Ureter (tissue), 1 donor: ENCODE data around the gene SPON1. TPM values are rescaled to one million over a fixed set of nuclear protein-coding genes. Genes with fewer than 3 reads are reported as not detected.
"Not testable (repeated sequence)": the region's sequence is repeated elsewhere in the genome, so short reads cannot be mapped to it uniquely, and the experiment has no call there.

Experiments
- DNase-seq: peaks from one replicate; pipeline ENCODE4 v3.0.0-alpha.2; 2020; ENCODE audit warnings: low spot score
- total RNA-seq: library from RNA; stranded (reverse); gene quantifications from one replicate; pipeline ENCODE4 v1.2.4, GENCODE V29; 2023
- donor health status: DM: yes; HTN: yes; CAD: no.

Gene SPON1
- total RNA-seq, 1 donor from 2014 or later: 37.1 TPM

DNA sequence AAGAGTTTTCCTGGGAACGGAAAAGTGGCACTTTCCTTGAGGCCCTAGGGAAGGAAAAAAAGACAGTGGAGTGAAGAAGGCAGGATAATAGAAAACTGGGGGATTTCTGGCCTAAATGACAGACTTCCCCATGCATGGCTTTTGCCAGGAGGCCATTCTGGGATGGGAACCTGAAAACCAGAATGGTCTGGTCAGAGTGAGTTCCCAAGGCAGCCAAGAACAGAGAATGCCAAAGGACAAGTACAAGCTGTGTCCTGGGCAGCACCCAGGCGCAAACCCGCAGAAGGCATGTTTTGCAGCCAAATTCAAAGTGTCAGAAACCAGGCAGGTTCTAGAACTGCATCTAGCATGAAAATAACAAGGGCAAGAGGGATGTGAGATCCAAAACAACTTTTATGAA lies 162.4 kb downstream of the SPON1 start:
- no peak for DNase-seq

DNA sequence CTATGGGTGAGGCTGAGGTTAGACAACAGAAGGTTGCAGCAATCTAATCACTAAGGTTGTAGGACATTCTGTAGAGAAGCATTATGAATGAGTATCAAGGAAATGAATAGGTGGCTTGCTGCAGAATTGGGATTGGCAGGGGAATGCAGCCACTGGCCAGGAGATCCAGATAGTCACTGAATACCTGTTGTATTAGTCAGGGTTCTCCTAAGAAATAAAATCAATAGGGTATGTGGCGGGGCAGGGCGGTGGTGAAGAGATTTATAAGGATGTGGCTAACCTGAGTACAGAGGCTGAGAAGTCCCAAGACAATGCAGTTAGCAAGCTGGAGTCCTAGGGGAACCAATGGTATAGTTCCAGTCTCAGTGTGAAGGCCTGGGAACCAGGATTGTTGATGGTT lies 163.0 kb downstream of the SPON1 start:
- DNase-seq: no peak

DNA sequence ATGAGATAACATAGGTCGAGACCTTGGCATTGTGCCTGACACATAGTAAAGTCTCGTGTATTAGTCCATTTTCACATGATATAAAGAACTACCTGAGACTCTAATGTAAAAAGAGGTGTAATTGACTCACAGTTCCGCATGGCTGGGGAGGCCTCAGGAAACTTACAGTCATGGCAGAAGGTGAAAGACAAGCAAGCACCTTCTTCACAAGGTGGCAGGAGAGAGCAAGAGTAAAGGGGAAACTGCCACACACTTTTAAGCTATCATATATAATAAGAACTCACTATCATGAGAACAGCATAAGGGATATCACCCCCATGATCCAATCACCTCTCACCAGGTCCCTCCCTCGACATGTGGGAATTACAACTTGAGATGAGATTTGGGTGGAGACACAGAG lies 165.2 kb downstream of the SPON1 start:
- no peak for DNase-seq

DNA sequence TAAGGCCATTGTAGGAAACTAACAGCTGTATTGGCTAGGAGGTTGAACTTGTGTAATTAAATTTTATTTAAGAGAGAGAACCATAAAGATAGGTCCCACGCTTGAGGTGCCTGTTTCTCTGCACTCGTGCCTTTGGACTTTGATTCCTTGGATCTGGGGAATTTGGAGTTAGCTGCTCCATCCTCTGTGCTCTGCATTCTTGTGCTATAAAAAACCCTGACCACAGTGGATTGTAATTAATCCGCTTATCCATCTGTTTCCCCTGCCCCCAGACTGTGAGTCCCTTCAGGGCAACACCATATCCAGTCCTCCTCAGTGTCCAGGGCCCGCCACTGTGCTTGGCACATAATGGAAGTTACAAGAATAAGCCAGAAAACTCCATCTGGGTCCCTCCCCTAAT lies 169.8 kb downstream of the SPON1 start:
- DNase-seq: no peak

DNA sequence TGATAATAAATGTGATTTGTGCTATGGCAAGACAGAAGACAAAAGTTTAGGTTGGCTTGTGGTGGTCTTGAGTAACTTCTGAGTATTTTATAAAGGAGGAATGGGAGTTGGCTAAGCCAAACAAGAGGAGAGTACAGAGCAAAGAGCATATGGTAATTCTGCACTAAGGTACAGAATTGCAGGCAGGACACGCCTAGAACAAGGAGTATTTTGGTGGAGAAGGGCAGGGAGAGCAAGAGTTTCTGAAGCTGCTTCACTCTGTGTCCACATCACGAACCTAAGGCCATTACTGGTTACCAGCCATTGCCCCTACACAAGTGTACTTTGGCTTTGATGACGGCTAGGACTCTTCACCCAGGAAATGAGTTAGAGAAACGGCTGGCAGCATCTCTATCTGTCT lies 170.9 kb downstream of the SPON1 start:
- DNase-seq: no peak

DNA sequence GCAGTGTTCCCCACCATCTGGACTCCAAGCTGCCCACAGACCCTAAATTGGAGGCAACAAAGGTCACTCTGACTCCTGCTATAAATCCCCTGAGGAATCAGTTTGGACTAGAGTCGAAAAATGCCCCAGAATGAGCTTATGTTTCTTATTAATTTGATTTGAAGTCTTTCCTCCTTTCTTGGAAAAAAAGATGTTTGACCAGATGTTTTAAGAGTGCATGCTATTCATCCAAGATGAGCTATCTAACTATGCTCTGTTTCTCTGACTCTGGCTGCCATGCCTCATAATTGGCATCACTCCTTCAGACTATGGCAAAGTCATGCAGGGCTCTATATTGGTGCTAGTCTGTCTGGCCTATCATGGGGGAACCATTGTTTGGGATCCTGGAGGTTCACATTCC lies 174.0 kb downstream of the SPON1 start:
- no peak for DNase-seq

DNA sequence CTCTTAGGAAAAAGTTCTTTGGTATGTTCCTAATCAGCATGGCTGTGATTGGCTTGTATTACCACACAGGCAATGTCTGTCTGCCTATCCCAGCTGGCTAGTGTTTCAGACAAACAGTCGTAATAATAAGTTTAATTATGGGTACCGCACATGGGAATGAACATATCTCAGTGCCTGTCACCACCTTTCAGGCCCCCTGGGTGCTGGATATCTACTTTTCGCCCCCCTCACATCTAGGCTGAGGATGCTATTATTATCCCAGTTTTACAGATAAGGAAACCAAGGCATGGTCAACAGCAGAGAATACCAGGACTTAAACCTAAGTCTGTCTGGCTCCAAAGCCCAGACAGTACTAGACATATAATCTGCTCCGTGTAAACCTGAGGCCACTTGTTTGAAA lies 174.8 kb downstream of the SPON1 start:
- DNase-seq: no peak

- no peak for DNase-seq
These were observed 178.5 kb downstream of the SPON1 start for GRCh38 chr11:14140991-14141390.

DNA sequence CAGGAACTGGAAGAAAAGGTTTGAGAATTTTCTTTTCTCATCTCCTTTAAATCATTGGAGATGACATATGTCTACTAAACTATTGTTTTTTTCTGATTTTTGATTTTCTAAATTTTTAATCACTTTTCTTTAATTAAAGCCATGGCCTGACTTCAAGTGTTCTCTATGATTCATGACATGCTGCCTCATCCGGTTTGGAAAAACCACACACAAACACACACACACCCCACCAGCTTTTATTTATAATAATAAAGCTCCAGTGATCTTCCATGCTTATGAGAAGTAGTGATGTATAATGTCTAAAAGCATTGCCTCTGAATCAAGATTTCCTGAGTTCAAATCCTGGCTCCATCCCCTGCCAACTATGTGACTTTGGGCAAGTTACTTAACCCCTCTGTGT lies 179.2 kb downstream of the SPON1 start:
- DNase-seq: no peak

DNA sequence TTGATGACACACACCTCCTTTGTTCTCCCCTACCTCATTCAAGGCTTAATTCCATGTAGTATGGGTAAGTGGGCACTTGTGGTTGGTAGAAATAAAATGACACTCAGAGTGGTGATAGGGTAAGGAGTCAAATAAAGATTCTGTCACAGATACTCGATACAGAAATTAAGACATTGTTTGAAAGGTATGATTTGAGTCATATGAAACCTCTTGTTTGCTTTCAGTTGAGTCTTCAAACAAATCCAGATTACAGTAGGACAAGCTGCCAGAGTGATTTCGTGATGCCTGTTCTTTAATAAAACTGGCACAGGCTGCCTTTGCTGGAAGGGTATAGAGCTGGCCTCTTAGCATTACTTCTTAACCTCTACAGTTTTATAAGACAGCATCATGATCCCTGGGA lies 182.4 kb downstream of the SPON1 start:
- no peak for DNase-seq

- no peak for DNase-seq
These were observed 186.2 kb downstream of the SPON1 start for GRCh38 chr11:14148653-14149273.

GRCh38 chr11:14149683-14150082 lies 187.2 kb downstream of the SPON1 start:
- no peak for DNase-seq

DNA sequence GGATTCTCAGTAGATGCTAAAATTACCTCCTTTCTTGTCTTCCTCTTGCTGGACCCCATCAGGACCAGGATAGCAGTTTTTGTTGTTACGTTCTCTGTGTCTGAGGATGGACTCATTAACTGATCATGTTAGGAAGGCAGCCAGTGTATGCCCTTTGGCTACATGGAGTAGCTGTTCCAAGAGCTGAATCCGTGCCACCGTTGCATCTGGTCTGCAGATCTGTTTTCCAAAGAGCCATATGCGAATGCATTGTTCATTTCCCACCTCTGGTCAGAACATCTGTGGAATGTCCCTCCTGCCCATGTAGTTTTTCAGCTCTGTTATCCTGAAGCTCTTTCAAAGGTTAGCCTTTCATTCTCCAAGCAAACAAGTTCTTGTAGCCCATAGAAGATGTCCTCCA lies 188.4 kb downstream of the SPON1 start:
- DNase-seq: no peak

DNA sequence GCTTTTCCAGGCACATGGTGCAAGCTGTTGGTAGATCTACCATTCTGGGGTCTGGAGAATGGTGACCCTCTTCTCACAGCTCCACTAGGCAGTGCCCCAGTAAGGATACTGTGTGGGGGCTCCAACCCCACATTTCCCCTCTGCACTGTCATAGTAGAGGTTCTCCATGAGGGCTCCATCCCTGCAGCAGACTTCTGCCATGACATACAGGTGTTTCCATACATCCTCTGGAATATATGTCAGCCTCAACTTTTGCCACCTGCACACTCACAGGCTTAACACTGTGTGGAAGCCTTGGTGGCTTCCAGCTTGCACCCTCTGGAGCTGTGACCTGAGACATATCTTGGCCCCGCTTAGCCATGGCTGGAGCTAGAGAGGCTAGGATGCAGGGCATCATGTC lies 191.6 kb downstream of the SPON1 start:
- not testable (repeated sequence) for DNase-seq

DNA sequence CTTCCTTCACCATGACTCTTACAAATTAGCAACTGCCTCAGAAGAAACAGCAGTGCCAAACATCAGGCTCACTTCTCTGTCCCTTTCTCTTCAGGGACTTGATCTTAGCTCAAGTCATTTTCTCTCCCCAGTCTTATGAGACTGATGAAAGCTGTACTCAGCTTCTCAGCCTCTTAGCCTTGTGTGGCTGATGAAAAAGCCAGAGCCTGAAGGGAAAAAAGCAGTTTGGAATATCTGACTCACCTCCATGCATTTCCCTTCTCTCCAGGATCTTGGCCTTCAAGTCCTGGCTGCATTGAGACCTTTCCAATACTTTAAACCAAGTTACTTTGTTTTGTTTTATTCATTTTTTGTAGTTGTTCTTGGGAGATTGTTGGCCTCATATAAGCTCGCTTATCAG lies 195.9 kb downstream of the SPON1 start:
- DNase-seq: no peak

DNA sequence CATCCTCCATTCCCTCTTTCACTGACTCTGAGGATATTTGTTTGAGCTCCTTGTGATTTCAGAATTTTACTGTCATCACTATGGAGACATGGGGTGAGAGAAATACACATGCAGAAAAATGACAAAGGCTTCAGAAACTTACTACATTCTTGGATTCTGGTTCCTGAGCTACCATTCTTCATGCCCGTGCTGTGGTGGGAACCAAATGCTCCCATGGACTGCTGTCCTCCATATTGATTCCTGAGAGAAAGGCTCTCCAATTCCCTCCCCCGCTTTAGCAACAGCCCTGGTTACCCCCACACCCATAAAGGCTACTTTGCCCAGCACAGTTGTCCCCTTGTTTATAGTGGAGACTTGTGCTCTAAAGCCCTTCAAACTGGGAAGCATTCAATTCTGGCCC lies 201.1 kb downstream of the SPON1 start:
- DNase-seq: no peak

GRCh38 chr11:14173679-14174078 lies 211.2 kb downstream of the SPON1 start:
- DNase-seq: not testable (repeated sequence)

- DNase-seq: no peak
These were observed 216.7 kb downstream of the SPON1 start for GRCh38 chr11:14179116-14179820.

- no peak for DNase-seq
These were observed 218.6 kb downstream of the SPON1 start for GRCh38 chr11:14181121-14181520.

DNA sequence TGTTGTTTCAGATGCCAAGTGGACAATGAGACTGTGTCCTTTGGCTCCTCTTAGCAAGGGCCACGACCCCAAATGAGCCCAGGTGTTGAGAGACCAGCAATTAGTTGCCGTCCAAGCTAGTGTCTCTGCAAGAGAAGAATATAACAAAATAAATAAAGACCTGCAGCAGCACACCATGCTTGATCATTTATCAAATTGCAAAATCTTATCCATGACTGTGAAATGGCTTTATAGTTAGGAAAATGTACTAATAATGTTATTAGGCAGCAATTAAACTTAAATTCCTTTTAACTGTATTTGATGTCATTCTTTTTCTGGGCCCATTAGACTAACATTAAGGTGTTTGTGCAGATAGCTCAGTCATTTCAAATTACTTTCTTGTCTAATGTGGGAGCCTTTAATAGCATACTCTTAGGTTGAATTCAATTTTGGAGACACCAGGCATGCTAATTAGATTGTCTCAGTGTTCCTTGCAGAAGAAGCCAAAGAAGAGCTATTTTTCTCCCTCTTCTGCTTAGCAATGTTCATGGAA lies 220.4 kb downstream of the SPON1 start:
- no peak for DNase-seq

GRCh38 chr11:14184028-14184940 lies 221.8 kb downstream of the SPON1 start:
- no peak for DNase-seq

DNA sequence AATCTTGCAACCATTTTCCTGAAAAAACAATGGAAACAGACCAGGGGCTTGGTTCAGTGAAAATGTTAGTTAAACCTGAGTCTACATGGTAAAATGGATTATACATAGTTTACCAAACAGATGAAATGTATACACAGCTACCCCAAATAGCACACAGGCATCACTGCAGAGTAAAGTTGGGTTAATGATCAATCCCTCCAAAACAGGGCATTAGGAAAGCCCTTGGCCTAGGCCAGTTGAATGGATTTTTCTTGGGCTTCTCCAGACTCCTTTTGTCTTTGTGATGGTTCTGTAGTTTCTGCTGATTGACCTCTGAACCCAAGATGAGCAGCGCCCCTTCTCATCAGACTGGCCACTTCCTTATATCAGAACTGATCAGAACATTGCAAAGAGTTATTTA lies 222.9 kb downstream of the SPON1 start:
- no peak for DNase-seq
